ENCODE results near the gene JUN.

Gene JUN

DNA sequence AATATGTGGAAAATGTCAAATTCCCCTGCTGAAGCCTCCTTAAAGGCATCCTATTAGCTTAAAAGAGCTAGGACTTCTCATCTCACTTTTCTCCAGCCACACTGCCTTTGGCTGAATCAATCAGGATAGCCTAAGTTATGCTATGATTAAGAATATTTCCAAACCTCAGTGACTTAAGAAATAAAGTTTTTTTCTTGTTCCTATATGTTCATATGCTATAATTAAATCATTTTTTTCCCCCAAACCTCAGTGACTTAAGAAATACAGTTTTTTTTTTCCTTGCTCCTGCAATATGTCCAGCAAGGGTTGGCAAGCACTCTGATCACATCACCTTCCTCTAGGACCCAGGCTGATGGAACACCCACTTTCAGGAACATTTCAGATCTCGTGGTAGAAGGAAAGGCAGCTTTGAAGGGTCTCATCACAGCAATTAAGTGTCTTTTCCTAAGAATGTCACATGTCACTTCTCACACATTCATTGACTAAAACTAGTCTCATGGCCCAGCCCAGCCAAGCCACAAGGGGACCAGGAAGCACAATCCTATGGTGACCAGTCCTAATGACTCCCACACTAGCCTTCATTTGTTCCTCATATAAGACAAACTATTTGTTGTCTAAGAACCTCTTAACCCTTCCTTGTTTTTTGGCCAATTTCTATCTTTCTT lies 6.3 kb upstream of the JUN start:
- Histone ChIP-seq H3K9me3 (ENCODE audit: insufficient read depth, low read length) (no peaks in the 10 kb centered on the region), H2AFZ (ENCODE audit: low read depth, low read length, severe bottlenecking) (no peak overlapping the region), H3K27me3 (ENCODE audit: low read length) (no peaks in the 10 kb centered on the region), H3F3A (ENCODE audit: insufficient read depth) (peaks cover 15% of the 10 kb centered on the region), H3K9me2 (replicated peaks; ENCODE audit: insufficient read depth, low read length) (no peaks in the 10 kb centered on the region), H3K27ac (ENCODE audit: low read depth, low read length) (no peak overlapping the region), H3K36me3 (ENCODE audit: low read length) (no peaks in the 10 kb centered on the region), H3K4me2 (ENCODE audit: low read depth, low read length, poor library complexity, severe bottlenecking) (no peak overlapping the region), H3K4me3 (ENCODE audit: insufficient read depth, low read length, poor library complexity, severe bottlenecking) (no peak overlapping the region), H3K9ac (ENCODE audit: low read length) (no peak overlapping the region), H4K20me1 (ENCODE audit: low read depth, low read length) (no peaks in the 10 kb centered on the region), H3K79me2 (ENCODE audit: insufficient read depth, low read length) (no peaks in the 10 kb centered on the region)
- no peak for TF ChIP-seq EZH2phosphoT487 (conservative IDR thresholded peaks at IDR 0.05; ENCODE audit: low read length)
- TF ChIP-seq, protein P1, sequence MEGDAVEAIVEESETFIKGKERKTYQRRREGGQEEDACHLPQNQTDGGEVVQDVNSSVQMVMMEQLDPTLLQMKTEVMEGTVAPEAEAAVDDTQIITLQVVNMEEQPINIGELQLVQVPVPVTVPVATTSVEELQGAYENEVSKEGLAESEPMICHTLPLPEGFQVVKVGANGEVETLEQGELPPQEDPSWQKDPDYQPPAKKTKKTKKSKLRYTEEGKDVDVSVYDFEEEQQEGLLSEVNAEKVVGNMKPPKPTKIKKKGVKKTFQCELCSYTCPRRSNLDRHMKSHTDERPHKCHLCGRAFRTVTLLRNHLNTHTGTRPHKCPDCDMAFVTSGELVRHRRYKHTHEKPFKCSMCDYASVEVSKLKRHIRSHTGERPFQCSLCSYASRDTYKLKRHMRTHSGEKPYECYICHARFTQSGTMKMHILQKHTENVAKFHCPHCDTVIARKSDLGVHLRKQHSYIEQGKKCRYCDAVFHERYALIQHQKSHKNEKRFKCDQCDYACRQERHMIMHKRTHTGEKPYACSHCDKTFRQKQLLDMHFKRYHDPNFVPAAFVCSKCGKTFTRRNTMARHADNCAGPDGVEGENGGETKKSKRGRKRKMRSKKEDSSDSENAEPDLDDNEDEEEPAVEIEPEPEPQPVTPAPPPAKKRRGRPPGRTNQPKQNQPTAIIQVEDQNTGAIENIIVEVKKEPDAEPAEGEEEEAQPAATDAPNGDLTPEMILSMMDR (IDR thresholded peaks at IDR 0.05; ENCODE audit: insufficient read depth, low read length, poor library complexity, severe bottlenecking) = no peak

DNA sequence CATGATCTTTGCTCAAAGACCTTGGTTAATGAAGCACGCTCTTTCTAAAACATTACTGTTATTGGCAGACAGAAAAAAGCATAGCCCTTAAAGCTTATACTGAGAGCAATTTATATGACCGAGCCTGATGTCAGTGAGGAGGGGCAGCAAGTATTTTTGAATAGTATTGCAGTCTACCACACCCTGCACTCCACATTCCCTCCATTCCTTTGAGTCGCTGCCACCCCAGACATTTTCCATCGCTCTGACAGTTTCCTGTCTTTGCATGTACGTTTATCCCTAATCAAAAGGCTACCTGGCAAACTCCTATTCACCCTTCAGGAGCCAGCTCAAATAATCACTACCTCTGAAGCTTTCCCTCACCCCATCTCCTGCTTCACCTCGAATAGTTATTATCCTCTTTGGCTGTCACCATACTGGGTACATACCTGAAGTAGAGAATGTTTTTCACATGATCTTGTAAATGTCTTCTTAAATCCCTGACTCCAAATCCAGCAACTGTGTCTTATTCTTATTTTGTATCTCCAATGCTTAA lies 5.5 kb upstream of the JUN start:
- H3K9ac ChIP-seq (ENCODE audit: low read length) = no peak overlapping the region
- H3K27me3 ChIP-seq (ENCODE audit: low read length) = no peaks in the 10 kb centered on the region
- no peaks in the 10 kb centered on the region for H3K36me3 ChIP-seq (ENCODE audit: low read length)
- no peaks in the 10 kb centered on the region for H3K79me2 ChIP-seq (ENCODE audit: insufficient read depth, low read length)
- H3K27ac ChIP-seq (ENCODE audit: low read depth, low read length) = no peak overlapping the region
- no peak overlapping the region for H3K4me3 ChIP-seq (ENCODE audit: insufficient read depth, low read length, poor library complexity, severe bottlenecking)
- H3K9me3 ChIP-seq (ENCODE audit: insufficient read depth, low read length) = no peaks in the 10 kb centered on the region
- H2AFZ ChIP-seq (ENCODE audit: low read depth, low read length, severe bottlenecking) = no peak overlapping the region
- no peaks in the 10 kb centered on the region for H3K9me2 ChIP-seq (replicated peaks; ENCODE audit: insufficient read depth, low read length)
- no peak overlapping the region for H3K4me2 ChIP-seq (ENCODE audit: low read depth, low read length, poor library complexity, severe bottlenecking)
- no peaks in the 10 kb centered on the region for H4K20me1 ChIP-seq (ENCODE audit: low read depth, low read length)
- TF ChIP-seq EZH2phosphoT487 (conservative IDR thresholded peaks at IDR 0.05; ENCODE audit: low read length) = no peak
- TF ChIP-seq, protein P1 (IDR thresholded peaks at IDR 0.05; ENCODE audit: insufficient read depth, low read length, poor library complexity, severe bottlenecking) = no peak
- peaks cover 17% of the 10 kb centered on the region for H3F3A ChIP-seq (ENCODE audit: insufficient read depth)

DNA sequence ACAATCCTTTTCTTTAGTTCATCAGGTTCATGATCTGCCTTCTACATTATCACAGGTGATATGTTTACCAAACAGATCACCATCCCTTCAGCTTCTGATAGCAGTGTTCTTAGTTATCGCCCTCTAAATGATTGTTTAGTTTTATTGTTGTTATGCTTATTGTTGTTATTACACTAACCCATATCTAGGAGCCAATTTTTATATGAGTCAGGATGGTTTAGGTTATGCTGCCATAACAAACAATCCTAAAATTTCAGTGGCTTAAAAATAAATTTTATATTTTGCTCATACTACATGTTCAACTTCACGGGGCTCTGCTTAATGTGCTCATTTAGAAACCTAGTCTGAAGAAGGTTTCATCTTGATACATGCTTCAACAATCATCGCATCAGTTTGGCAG lies 4.4 kb upstream of the JUN start:
- no peak for TF ChIP-seq EZH2phosphoT487 (conservative IDR thresholded peaks at IDR 0.05; ENCODE audit: low read length)
- TF ChIP-seq, protein P1 (IDR thresholded peaks at IDR 0.05; ENCODE audit: insufficient read depth, low read length, poor library complexity, severe bottlenecking) = no peak
- no peaks in the 10 kb centered on the region for H3K36me3 ChIP-seq (ENCODE audit: low read length)
- no peak overlapping the region for H3K9ac ChIP-seq (ENCODE audit: low read length)
- H3K27me3 ChIP-seq (ENCODE audit: low read length) = no peaks in the 10 kb centered on the region
- H3K79me2 ChIP-seq (ENCODE audit: insufficient read depth, low read length) = no peaks in the 10 kb centered on the region
- H3K9me3 ChIP-seq (ENCODE audit: insufficient read depth, low read length) = no peaks in the 10 kb centered on the region
- peaks cover 17% of the 10 kb centered on the region for H3F3A ChIP-seq (ENCODE audit: insufficient read depth)
- H3K9me2 ChIP-seq (replicated peaks; ENCODE audit: insufficient read depth, low read length) = no peaks in the 10 kb centered on the region
- H3K4me3 ChIP-seq (ENCODE audit: insufficient read depth, low read length, poor library complexity, severe bottlenecking) = no peak overlapping the region
- no peak overlapping the region for H3K27ac ChIP-seq (ENCODE audit: low read depth, low read length)
- no peaks in the 10 kb centered on the region for H4K20me1 ChIP-seq (ENCODE audit: low read depth, low read length)
- no peak overlapping the region for H3K4me2 ChIP-seq (ENCODE audit: low read depth, low read length, poor library complexity, severe bottlenecking)
- no peak overlapping the region for H2AFZ ChIP-seq (ENCODE audit: low read depth, low read length, severe bottlenecking)

All from SU-DHL-6 (cell line).